AG04450 (cell line): ENCODE data around the gene CFAP99. TPM values are rescaled to one million over a fixed set of nuclear protein-coding genes. Genes with fewer than 3 reads are reported as not detected.

Experiments used
- CTCF ChIA-PET: fragments of 300-600, 350-600 bp; formaldehyde crosslinking; extraction: SDS; loops from one replicate; lab custom pipeline; 2022; ENCODE audit warnings: antibody characterized with exemption, inconsistent platforms; lab: Charles Lee
- POLR2A ChIA-PET: fragments of 350-600 bp; formaldehyde crosslinking; extraction: SDS; loops from one replicate; lab custom pipeline; 2021; ENCODE audit warnings: antibody characterized with exemption, inconsistent platforms; lab: Yijun Ruan, JAX
- DNase-seq: peaks from one replicate; pipeline ENCODE4 v3.0.0-alpha.2; 2011; ENCODE audit warnings: low read depth, low spot score
- H3K27ac ChIP-seq: one replicate; pipeline ENCODE4 v1.5.1; 2012; ENCODE audit warnings: low read depth, low read length, control low read depth
- H3K27me3 ChIP-seq: one replicate; pipeline ENCODE4 v1.6.0; 2012; ENCODE audit warnings: low read length; ENCODE audit not compliant: control insufficient read depth, insufficient read depth
- H3K4me3 ChIP-seq: 2 replicates; pipeline ENCODE4 v1.5.1; 2011; ENCODE audit warnings: mild to moderate bottlenecking, low read depth, low read length, control low read depth
- H3K9me3 ChIP-seq: 2 replicates; pipeline ENCODE4 v1.5.1; 2012; ENCODE audit warnings: low read length; ENCODE audit not compliant: control insufficient read depth, insufficient read depth
- CTCF ChIP-seq: IDR thresholded peaks from 2 replicates; pipeline ENCODE4 v1.5.1; 2011; ENCODE audit warnings: low read depth, low read length, control low read depth, inconsistent platforms
- polyA plus RNA-seq: library from polyadenylated mRNA; depleted of rRNA; stranded (reverse); fragments of >200 nt; gene quantifications from 2 replicates; pipeline ENCODE4 v1.2.3, GENCODE V29; 2011

Gene CFAP99
- polyA plus RNA-seq, 1 experiment: not detected

- CTCF ChIA-PET: interaction anchor here (1.2 to 1.9 kb wide), 3 partner anchors 9 to 194 kb away, joined by 3 to 6 read pairs (median 5); no protein-coding TSS in a partner anchor
- DNase-seq: no peak
- no peak for TF ChIP-seq CTCF
- Histone ChIP-seq H3K27ac (no peak overlapping the region), H3K9me3 (no peaks in the 10 kb centered on the region), H3K4me3 (no peak overlapping the region), H3K27me3 (peaks cover 34% of the 10 kb centered on the region)
- POLR2A ChIA-PET: interaction anchor here (0.8 to 1.0 kb wide), 2 partner anchors 22 to 54 kb away, joined by 4 to 6 read pairs; partner anchors contain the start of gene RNF4
These were observed 4.7 kb upstream of the CFAP99 start for GRCh38 chr4:2413821-2414610.

- peaks cover 46% of the 10 kb centered on the region for H3K27me3 ChIP-seq
- CTCF ChIA-PET: interaction anchor here (0.6 to 1.5 kb wide), 3 partner anchors 26 to 647 kb away, joined by 3 to 7 read pairs (median 4); no protein-coding TSS in a partner anchor
- POLR2A ChIA-PET: no interaction called here
- no peak for TF ChIP-seq CTCF
- no peak overlapping the region for H3K4me3 ChIP-seq
- H3K27ac ChIP-seq: no peak overlapping the region
- no peak for DNase-seq
- no peaks in the 10 kb centered on the region for H3K9me3 ChIP-seq
These were observed 3.5 kb upstream of the CFAP99 start for GRCh38 chr4:2415213-2415612.

DNA sequence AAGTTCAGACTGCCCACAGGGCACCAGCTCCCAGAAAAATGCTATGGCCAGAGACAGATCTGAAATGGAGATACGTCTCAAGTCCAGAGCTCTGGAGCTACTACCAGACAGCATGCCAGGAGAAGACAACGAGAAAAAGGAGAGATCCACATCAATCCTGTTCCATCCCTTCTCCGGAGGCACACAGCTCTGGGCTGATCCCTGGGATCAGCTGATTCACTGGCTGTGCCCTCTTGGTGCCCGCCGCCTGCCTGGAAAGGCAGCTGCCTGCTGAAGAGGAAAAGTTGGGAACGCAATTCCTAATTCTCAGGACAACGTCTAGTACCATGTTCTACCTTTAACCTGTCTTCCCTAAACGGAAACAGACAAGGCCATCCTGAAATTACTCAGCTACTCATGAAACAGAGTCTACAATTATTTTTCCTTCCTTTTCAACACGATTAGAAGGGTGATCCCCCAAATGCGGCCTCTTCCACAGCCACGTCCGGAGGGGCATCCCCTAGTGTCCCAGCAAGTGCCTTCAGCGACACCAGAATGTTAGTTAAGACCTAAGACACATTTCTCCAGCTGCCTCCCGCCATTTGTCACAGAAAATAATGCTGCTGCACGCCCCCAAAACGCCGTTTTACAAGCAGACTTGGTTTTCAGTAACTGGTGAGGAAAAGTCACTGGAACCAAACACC, 2.7 kb upstream of the CFAP99 start:
- peaks cover 54% of the 10 kb centered on the region for H3K27me3 ChIP-seq
- ChIA-PET CTCF (interaction anchor here (0.9 to 1.5 kb wide), 2 partner anchors 26 to 46 kb away, joined by 3 to 4 read pairs; no protein-coding TSS in a partner anchor), POLR2A (no interaction called here)
- no peak overlapping the region for H3K4me3 ChIP-seq
- DNase-seq: no peak
- H3K27ac ChIP-seq: no peak overlapping the region
- H3K9me3 ChIP-seq: no peaks in the 10 kb centered on the region
- TF ChIP-seq CTCF: no peak

DNA sequence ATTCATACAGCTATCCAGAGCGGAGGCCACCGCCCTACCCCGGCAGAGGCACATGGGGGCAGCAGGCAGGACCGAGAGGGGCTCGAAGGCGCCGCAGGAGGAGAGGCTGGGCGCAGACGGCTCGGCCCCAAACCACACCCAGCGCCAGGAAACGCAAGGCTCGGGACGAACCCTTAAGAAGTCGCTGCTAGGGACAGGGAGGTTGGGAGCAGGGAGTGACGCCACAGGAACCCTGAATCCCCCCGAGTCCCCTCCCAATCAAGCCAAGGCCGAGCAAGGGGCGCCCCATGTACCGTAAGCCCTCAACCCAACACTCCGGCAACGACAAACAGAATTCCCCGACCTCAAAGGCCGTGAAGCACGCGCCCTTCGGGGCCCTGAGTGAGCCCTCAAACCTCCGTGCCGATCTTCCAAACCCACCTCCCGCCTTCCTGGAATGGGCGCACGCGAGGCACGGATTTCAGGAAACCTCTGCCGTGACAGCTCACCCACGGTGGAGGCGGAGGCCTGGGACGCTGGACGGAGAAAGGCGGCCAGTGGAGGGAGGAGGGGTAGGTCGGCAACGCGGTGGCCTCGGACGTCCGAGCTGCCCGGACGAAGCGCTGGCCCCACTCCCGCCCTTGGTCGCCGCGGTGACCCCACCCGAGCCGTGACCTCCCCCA, 2.1 kb upstream of the CFAP99 start:
- DNase-seq: no peak
- no peak for TF ChIP-seq CTCF
- CTCF ChIA-PET: no interaction called here
- POLR2A ChIA-PET: no interaction called here
- peaks cover 59% of the 10 kb centered on the region for H3K27me3 ChIP-seq
- H3K9me3 ChIP-seq: no peaks in the 10 kb centered on the region
- no peak overlapping the region; the same call in 1 of the 2 replicates for H3K4me3 ChIP-seq
- H3K27ac ChIP-seq: no peak overlapping the region
